Measurements from ENCODE around the gene TCP11X2. TPM values are rescaled to one million over a fixed set of nuclear protein-coding genes. Genes with fewer than 3 reads are reported as not detected.
A peak's percentile ranks its signal among the peaks of the same experiment; 100 is the strongest.
"Not testable (repeated sequence)": the region's sequence is repeated elsewhere in the genome, so short reads cannot be mapped to it uniquely, and the experiment has no call there.

TCP11X2 gene
- total RNA-seq (not detected), polyA plus RNA-seq (under 1 TPM in 1 of 2 donors, not detected in 1; 0.54 TPM)

DNA sequence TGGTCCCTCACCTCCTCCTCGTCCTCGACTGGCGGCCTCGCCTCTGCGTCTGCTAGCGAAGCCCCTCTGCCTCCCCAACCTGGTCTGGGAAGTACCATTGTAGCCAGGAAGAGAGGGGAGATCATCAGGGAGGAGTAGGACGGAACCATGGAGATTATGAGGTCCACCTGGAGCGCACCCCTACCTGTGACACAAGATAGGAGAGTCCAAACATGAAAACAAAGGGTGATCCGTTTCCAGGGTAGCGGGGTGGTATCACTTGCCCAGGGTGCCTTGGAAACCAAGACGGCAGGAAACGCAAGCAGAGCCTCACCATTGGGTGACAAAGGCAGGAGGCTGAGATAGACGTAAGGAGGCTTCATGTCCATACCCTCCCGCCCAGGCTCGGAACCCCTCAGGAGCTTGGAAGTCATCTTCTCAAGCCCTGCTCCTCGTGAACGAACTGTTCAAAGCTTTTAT is at the start of gene TCP11X2:
TCP11X2 (minus strand) TSS at position 51 of the 459 bp plus-strand sequence.
- H3K27ac ChIP-seq; H3K27me3 ChIP-seq; H3K4me1 ChIP-seq; intact Hi-C loops (cut with DNase I); H3K36me3 ChIP-seq; H3K9me3 ChIP-seq; FAIRE-seq; H3K4me3 ChIP-seq: not testable (repeated sequence)
- 36 to 37% methylated on average over 7 of the region's 17 CpGs for WGBS, 2 donors
- DNase-seq: peak in 1 of 6 donors; percentile 34
- peak in 2 of 4 donors; percentile 70 to 76 for ATAC-seq

DNA sequence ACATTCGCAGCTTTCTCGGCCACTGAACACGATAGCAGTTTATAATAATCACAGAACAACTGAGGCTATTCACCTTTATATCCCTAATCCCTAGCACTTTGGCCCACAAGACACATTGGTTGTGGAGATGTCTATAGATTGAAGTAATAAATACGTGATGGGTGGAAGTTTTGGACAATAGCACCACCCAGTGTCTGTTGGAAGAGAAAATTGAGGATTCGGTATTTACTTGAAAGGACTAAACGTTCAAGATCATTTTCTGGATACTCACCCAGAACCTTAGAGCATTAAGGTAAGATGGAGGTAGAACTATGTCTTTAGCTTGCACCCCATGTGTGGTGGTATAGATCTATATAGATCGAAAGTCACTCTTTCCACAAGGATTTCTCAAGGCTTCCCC is 45.7 kb upstream of the TCP11X2 start:
- FAIRE-seq: peak; percentile 17
- intact Hi-C loops (cut with DNase I): no loop called here
- Histone ChIP-seq H3K4me3 (no peak overlapping the region), H3K27ac (no peak overlapping the region), H3K36me3 (no peaks in the 10 kb centered on the region), H3K9me3 (no peaks in the 10 kb centered on the region), H3K27me3 (peaks cover 0 to 14% (median 4%) of the 10 kb centered on the region in 4 donors), H3K4me1 (peaks cover 0 to 3% (median 0%) of the 10 kb centered on the region in 3 donors)
- peak in 1 of 4 donors; percentile 21 for ATAC-seq
- TF ChIP-seq, protein P1, sequence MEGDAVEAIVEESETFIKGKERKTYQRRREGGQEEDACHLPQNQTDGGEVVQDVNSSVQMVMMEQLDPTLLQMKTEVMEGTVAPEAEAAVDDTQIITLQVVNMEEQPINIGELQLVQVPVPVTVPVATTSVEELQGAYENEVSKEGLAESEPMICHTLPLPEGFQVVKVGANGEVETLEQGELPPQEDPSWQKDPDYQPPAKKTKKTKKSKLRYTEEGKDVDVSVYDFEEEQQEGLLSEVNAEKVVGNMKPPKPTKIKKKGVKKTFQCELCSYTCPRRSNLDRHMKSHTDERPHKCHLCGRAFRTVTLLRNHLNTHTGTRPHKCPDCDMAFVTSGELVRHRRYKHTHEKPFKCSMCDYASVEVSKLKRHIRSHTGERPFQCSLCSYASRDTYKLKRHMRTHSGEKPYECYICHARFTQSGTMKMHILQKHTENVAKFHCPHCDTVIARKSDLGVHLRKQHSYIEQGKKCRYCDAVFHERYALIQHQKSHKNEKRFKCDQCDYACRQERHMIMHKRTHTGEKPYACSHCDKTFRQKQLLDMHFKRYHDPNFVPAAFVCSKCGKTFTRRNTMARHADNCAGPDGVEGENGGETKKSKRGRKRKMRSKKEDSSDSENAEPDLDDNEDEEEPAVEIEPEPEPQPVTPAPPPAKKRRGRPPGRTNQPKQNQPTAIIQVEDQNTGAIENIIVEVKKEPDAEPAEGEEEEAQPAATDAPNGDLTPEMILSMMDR (IDR thresholded peaks at IDR 0.05): no peak
- WGBS, 2 donors: 38 to 47% methylated on average over 7 of the region's 7 CpGs
- no peak for DNase-seq

GRCh38 chrX:102515975-102516941 is 44.6 kb upstream of the TCP11X2 start, which contains the start of gene TMSB15A:
Gene TMSB15A, minus strand, starts transcription at chrX:102516739.
- H3K27me3 ChIP-seq: peaks cover 0 to 8% (median 4%) of the 10 kb centered on the region in 4 donors
- FAIRE-seq (no peak), DNase-seq (peak; percentile 62 to 84 (median 76)), ATAC-seq (peak; percentile 94 to 98 (median 96))
- TF ChIP-seq, protein P1 (IDR thresholded peaks at IDR 0.05): no peak
- peak within 1 kb of the TSS in 3 of 4 donors; percentile 17 to 47 (median 32) for H3K4me3 ChIP-seq
- intact Hi-C loops (cut with DNase I): no loop called here
- no peaks in the 10 kb centered on the region for H3K36me3 ChIP-seq
- H3K9me3 ChIP-seq: no peaks in the 10 kb centered on the region
- no peak within 1 kb of the TSS for H3K27ac ChIP-seq
- peaks cover 0 to 3% (median 0%) of the 10 kb centered on the region in 3 donors for H3K4me1 ChIP-seq
- 1 to 29% methylated on average over 55 to 62 of the region's 62 CpGs for WGBS, 2 donors

DNA sequence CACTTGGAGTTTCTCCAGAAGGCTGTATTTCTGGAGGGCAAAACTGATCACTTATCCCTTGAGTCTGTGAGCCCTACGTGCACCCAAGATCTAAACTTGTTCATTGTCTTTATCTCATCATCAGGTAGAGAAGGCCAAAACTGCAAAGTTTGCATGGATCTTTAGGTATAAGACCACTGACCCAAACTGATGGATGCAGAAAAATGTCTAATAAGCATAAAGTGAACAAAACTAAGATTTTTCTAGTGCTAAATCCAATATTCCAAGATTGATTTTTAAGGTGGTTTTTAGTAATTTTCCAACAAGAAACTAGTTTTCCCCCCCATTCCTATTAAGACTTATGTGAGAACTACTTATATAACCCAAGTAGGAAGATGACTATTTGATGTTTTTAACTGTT is 42.9 kb upstream of the TCP11X2 start:
- TF ChIP-seq, protein P1 (IDR thresholded peaks at IDR 0.05): no peak
- Histone ChIP-seq H3K4me1 (peaks cover 0 to 3% (median 0%) of the 10 kb centered on the region in 3 donors), H3K9me3 (no peaks in the 10 kb centered on the region), H3K27ac (no peak overlapping the region), H3K36me3 (no peaks in the 10 kb centered on the region), H3K27me3 (peaks cover 0 to 7% (median 0%) of the 10 kb centered on the region in 4 donors), H3K4me3 (no peak overlapping the region)
- FAIRE-seq (no peak), ATAC-seq (no peak), DNase-seq (no peak)
- 91 to 98% methylated on average over 1 of the region's 1 CpG for WGBS, 2 donors
- intact Hi-C loops (cut with DNase I): no loop called here

GRCh38 chrX:102498732-102499131 is 27.1 kb upstream of the TCP11X2 start:
- DNase-seq (no peak), ATAC-seq (no peak), FAIRE-seq (no peak)
- TF ChIP-seq, protein P1 (IDR thresholded peaks at IDR 0.05): no peak
- intact Hi-C loops (cut with DNase I): no loop called here
- H3K27me3 ChIP-seq: peaks cover 0 to 8% (median 0%) of the 10 kb centered on the region in 4 donors
- no peaks in the 10 kb centered on the region for H3K36me3 ChIP-seq
- WGBS, 2 donors: 80 to 87% methylated on average over 2 of the region's 2 CpGs
- H3K4me3 ChIP-seq: no peak overlapping the region
- no peaks in the 10 kb centered on the region for H3K9me3 ChIP-seq
- H3K27ac ChIP-seq: no peak overlapping the region
- no peaks in the 10 kb centered on the region for H3K4me1 ChIP-seq
